Fibroblast of skin of scalp (primary cell): Measurements from ENCODE around the gene NUDT21. TPM values are rescaled to one million over a fixed set of nuclear protein-coding genes. Genes with fewer than 3 reads are reported as not detected.
"Not testable (repeated sequence)": the region's sequence is repeated elsewhere in the genome, so short reads cannot be mapped to it uniquely, and the experiment has no call there.

Source experiments
- DNase-seq: peaks from one replicate; pipeline ENCODE4 v3.0.0-alpha.2; 2013
- polyA plus RNA-seq, 2 experiments: library from polyadenylated mRNA; unstranded; fragments of 120-200 nt; gene quantifications; one replicate each; pipeline ENCODE4 v1.2.1, GENCODE V29; 2013; ENCODE audit not compliant: insufficient read length in 2 of 2

The NUDT21 gene
- 64.8 TPM for polyA plus RNA-seq (2013, experiment 1 of 2; ENCODE audit: insufficient read length)
- polyA plus RNA-seq (2013, experiment 2 of 2; ENCODE audit: insufficient read length), result 61.7 TPM

DNA sequence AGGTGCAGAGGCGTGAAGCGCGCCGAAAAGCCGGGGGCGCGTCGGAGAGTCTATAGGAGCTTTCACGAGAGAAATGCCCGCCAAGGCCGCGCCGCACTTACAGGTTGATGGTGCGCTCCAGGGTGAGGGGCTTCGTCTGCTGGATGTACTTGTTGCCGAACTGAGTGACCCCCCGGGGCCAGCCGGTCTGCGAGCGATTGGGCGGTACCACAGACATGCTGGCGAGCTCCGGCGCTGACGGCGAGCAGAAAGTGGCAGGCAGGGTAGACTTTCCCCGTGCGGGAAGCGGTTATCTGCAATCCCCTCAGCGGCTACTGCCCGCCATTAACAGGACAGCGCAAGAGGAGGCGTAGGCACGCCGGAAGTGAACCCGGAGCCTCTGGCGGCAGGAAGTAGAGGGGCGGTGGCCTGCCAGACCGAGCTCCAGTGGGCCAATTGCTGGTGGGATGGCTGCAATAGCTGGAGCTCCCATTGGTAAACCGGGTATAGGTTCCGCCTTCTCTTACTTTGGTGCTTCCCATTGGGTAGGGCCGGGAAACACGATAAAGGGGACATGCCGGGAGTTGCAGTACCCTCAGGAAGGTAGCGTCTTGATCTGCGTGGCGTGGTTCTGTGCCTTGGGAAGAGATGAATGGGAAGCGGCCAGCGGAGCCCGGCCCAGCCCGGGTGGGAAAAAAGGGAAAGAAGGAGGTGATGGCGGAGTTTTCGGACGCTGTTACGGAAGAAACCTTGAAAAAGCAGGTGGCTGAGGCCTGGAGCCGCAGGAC, at the start of gene NUDT21, which contains the start of gene OGFOD1:
Gene NUDT21, minus strand, starts transcription at position 347 of the 767 bp plus-strand sequence. Its CDS starts 130 bp downstream, at position 217.
Gene OGFOD1, plus strand, starts transcription at position 569 of the 767 bp plus-strand sequence. Its CDS starts 59 bp downstream, at position 628.
- DNase-seq, result peak; percentile 98

GRCh38 chr16:56493815-56494214, 42.7 kb upstream of the NUDT21 start:
- no peak for DNase-seq

GRCh38 chr16:56493126-56493525, 42.0 kb upstream of the NUDT21 start:
- no peak for DNase-seq

DNA sequence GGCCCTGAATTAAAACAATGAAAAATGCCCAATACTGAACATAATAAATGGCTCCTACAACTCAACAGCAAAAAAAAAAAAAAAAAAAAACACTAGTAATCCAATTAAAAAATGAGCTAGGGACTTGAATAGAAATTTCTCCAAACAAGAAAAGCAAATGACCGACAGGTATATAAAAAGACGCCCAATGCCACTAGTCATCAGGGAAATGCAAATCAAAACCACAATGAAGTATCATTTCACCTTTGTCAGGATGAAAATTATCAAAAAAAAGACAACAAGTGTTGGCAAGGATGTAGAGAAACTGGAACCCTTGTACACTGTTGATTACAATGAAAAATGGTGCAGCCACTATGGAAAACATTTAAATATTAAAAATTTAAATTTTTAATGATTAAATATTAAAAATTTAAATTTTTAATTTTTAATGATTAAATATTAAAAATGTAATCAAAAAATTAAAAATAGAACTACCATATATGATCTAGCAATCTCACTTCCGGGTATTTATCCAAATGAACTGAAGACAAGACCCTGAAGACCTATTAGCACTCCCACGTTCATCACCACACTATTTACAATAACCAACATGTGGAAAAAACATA, 40.6 kb upstream of the NUDT21 start:
- no peak for DNase-seq

DNA sequence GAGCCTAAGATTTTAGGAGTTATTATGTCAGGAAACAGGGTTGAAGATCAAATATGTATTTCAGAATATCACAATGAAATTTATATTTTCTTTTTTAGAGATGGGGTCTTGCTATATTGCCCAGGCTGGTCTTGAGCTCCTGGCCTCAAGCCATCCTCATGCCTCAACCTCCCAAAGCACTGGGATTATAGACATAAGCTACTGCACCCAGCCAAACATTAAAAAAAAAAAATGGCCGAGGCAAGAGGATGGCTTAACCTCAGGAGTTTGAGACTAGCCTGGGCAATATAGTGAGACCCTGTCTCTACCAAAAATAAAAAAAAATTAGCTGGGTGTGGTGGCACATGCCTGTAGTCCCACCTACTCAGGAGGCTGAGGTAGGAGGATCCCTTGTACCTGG, 37.7 kb upstream of the NUDT21 start:
- not testable (repeated sequence) for DNase-seq

GRCh38 chr16:56488035-56488434, 36.9 kb upstream of the NUDT21 start:
- DNase-seq, result no peak

DNA sequence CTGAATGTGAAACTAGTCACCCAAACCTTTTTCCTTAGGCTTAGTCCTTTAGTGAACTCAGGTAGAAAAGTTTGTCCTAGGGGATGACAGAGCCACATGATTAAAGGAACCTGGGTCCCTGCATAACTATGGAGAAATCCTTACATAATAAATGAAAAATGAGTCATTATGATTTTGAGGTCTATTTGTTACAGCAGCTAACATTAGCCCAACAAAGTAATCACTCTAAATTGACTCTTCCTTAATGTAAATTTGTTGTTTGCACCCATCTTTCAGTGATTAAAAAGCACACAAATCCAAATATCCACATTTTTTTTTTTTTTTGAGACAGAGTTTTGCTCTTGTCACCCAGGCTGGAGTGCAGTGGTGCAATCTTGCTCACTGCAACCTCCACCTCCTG, 32.3 kb upstream of the NUDT21 start:
- DNase-seq, result no peak

GRCh38 chr16:56482683-56483236, 31.6 kb upstream of the NUDT21 start:
- DNase-seq, result no peak

- DNase-seq, result no peak
Measured at GRCh38 chr16:56481468-56482122, 30.5 kb upstream of the NUDT21 start.

DNA sequence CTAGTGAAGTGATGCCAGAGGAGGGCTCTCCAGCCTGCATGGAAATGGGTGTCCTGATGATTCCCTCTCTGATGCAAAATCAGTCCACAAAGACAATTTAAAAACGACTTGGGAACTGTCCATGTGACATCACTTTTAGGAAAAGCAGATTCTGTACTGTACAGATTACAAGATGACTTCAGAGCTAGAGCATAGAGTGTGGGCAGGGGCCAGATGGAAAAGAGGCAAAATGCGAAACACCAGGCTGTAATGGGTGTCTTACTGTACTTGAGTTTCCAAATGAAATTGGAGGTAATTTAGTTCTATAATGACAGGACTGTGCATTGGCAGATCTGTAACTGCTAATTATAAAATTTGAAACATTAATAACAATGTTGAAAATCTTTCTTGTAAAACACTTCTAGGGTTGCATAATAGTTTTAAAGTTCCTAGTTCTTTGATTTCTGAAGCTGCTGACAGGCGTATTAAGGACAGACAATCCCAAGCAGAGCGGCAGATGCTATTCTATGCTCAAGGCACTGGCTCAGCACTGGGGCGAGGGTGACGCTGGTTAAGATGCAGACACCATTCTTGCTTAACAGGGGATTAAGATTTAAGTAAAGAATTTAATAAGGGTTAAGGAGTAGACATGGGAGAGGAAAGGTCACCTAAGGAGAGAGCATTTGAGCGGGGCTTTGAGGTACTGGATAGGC, 29.8 kb upstream of the NUDT21 start:
- DNase-seq, result no peak

DNA sequence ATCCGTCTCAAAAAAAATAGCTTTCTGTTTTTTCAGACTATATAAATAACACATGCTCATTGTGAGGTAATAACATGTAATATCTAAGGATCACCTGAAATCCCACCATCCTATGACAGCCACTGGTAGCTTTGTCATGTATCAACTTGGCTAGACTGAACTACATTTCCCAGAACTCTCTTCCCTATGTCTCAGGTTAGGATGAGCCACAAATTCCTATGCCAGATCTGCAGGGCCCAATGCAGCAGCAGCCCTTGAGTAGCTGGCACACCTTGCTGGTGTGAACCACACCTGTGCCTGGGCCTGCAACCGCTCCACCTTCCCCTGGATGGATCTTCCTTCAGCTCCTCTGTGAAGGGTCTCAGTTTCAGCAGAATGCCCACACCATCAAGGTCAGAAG, 28.3 kb upstream of the NUDT21 start:
- no peak for DNase-seq

GRCh38 chr16:56478281-56479049, 27.3 kb upstream of the NUDT21 start:
- DNase-seq, result peak; percentile 55

- peak; percentile 91 for DNase-seq
Measured at GRCh38 chr16:56477096-56477878, 26.2 kb upstream of the NUDT21 start.

GRCh38 chr16:56475201-56475600, 24.1 kb upstream of the NUDT21 start:
- no peak for DNase-seq

DNA sequence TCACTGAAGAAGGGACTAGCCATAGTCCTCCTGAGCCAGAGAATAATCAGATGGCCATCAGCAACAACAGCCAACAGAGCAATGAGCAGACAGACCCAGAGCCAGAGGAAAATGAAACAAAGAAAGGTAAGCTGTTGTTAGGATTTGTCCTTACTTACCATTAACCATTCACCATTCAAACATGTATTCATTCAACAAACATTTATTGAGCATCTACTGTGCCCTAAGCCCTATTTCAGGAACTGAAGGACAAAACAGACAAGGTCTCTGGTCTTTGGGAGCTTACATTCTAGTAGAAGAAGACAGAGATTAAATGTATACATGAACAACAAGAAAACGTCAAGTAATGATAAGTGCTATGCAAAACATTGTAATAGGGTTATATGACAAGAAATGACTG, 19.5 kb upstream of the NUDT21 start:
- DNase-seq, result no peak

GRCh38 chr16:56470232-56470631, 19.1 kb upstream of the NUDT21 start:
- no peak for DNase-seq

DNA sequence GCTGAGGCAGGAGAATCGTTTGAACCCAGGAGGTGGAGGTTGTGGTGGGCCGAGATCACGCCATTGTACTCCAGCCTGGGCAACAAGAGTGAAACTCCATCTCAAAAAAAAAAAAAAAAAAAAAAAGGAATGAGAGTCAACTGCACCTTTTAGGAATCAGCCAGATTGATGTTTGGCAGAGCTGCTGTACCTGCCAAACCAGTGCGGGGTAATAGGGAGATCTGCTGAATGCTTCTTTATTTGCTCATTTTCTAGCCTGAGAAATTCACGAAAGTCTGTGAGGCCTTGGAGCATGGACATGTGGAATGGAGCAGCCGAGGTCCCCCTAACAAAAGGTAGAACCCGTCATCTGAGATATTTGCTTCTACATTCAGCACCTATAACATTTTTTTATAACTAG, 18.6 kb upstream of the NUDT21 start:
- DNase-seq, result no peak

DNA sequence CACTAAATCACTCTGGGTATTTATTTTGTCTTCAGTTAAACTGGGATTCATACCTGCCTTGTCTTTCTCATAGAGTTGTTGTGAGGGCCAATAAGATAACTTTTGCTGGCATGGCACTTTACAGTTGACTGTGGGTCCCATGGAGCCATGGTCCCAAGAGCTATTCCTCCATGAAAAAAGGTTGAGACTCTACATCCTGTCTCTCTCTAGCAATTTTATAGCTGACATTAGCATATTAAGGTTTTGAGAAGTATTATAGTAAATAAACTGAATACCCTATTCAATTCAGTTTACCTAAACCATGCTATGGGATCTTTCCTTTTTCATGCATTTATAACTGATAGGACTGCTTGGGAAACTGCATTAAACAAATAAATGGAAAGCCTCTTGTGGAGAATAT, 17.7 kb upstream of the NUDT21 start:
- no peak for DNase-seq

GRCh38 chr16:56466344-56466743, 15.2 kb upstream of the NUDT21 start:
- no peak for DNase-seq

DNA sequence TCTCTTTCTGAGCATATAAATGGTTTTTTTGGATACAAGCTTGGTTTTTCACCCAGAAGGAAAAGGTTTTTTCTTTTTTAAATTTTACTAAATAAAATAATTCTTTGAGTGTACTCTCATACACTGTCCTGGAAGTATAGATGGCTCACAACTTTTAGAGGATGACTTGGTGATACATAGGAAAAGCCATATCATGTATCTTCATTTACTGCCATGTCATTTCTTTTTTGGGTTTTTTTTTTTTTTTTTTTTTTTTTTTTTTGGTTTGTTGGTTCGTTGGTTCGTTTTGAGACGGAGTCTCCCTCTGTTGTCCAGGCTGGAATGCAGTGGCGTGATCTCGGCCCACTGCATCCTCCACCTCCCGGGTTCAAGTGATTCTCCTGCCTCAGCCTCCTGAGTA, 12.0 kb upstream of the NUDT21 start:
- DNase-seq, result no peak
